SK-N-MC (cell line): ENCODE measurements around the gene RASEF.

Experiments used
- DNase-seq: peaks from one replicate; pipeline ENCODE4 v3.0.0-alpha.2; 2011; ENCODE audit warnings: low read depth, low spot score
- H3K27ac ChIP-seq: fragments of 200-600 bp; sonication (generic); 2 replicates; pipeline ENCODE4 v1.5.1; 2016; ENCODE audit warnings: mixed run types
- H3K36me3 ChIP-seq: fragments of 200-600 bp; sonication (generic); 2 replicates; pipeline ENCODE4 v1.6.1; 2017; ENCODE audit warnings: antibody characterized with exemption, low read length, mixed read lengths; ENCODE audit not compliant: insufficient read depth
- H3K4me3 ChIP-seq: fragments of 200-600 bp; sonication (generic); 2 replicates; pipeline ENCODE4 v1.5.1; 2016
- H3K9ac ChIP-seq: fragments of 200-600 bp; sonication (generic); 2 replicates; pipeline ENCODE4 v1.8.0; 2017; ENCODE audit warnings: mixed run types, mixed read lengths; ENCODE audit not compliant: insufficient read length
- H3K9me3 ChIP-seq: fragments of 200-600 bp; sonication (generic); 2 replicates; pipeline ENCODE4 v1.6.1; 2017; ENCODE audit warnings: low read depth, mild to moderate bottlenecking, antibody characterized with exemption, low read length, moderate library complexity, mixed read lengths
- EZH2 ChIP-seq: fragments of 200-600 bp; sonication (generic); IDR thresholded peaks from one replicate; pipeline ENCODE4 v1.6.1; 2017; ENCODE audit warnings: antibody characterized with exemption
- FOXP2 ChIP-seq: optimal IDR thresholded peaks from 2 replicates; pipeline ENCODE3; 2011; ENCODE audit warnings: mild to moderate bottlenecking, moderate library complexity; ENCODE audit not compliant: insufficient read depth; ENCODE audit errors: extremely low read length, control extremely low read depth
- POLR2AphosphoS5 ChIP-seq: IDR thresholded peaks from 2 replicates; pipeline ENCODE4 v1.6.1; 2012; ENCODE audit warnings: mild to moderate bottlenecking, low read depth, low read length, borderline replicate concordance

The RASEF gene

DNA sequence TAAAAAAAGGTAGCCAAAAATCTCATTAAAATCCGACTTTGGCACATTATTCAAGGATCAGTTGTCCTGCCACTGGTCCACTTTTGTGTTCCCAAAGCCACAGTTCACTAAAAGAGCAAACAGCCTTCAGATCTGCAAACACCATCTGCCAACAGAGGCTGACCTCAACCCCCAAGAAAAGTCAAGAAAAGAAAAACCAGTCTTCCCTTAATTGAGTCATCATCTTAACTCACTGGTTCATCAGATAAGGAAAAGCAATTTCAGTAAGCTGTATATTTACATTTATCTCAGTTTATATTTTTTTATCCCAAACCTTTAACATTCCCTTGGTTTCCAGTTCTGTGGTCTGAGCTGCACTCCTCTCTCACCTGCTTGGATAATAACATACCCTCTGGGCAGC is 21.2 kb downstream of the RASEF start:
- Histone ChIP-seq H3K9ac (no peak overlapping the region), H3K9me3 (no peaks in the 10 kb centered on the region), H3K27ac (no peak overlapping the region), H3K4me3 (no peak overlapping the region), H3K36me3 (no peaks in the 10 kb centered on the region)
- no peak for DNase-seq
- TF ChIP-seq POLR2AphosphoS5 (no peak), FOXP2 (no peak), EZH2 (no peak)

DNA sequence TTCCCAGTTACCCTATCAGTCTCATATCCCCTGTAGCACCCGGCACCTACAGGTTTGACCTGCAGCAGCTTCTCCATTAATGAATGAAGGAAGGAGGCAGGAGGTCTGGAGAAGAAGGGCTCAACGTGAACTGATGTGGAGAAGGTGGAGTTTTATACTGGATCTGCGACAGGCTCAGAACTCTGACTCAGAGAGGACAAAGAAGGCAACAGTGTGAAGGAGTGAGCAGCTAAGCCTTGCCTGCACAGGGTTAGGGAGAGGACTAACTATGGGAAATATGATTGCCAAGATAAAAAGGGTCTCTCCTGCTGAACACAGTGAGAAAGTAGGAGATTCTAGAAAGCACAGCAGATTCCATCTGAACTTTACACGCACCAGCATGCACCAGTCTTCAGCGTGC is 23.6 kb downstream of the RASEF start:
- H3K36me3 ChIP-seq = no peaks in the 10 kb centered on the region
- no peak overlapping the region for H3K27ac ChIP-seq
- DNase-seq = no peak
- no peak overlapping the region for H3K9ac ChIP-seq
- no peaks in the 10 kb centered on the region for H3K9me3 ChIP-seq
- no peak for TF ChIP-seq FOXP2
- no peak for TF ChIP-seq POLR2AphosphoS5
- TF ChIP-seq EZH2 = no peak
- H3K4me3 ChIP-seq = no peak overlapping the region

DNA sequence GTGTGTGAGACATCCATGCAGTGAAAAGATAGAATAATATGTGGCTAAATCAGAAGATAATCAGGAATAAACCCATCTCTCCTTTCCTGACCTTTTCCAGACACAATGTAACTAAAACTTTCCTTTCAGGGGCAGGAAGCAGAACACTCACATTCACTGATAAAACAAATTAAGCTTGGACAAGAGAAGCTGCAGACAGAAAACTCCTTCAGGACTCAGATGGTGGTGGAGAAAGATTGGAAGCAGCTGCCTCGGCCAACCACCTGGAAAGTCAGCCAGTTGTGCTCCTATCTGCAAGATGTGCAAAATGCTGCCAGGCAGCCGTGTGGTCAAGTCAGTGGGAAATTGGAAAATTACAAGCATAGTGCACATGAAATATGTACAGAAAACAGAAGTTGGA is 26.9 kb downstream of the RASEF start:
- TF ChIP-seq EZH2 (no peak), FOXP2 (no peak), POLR2AphosphoS5 (no peak)

DNA sequence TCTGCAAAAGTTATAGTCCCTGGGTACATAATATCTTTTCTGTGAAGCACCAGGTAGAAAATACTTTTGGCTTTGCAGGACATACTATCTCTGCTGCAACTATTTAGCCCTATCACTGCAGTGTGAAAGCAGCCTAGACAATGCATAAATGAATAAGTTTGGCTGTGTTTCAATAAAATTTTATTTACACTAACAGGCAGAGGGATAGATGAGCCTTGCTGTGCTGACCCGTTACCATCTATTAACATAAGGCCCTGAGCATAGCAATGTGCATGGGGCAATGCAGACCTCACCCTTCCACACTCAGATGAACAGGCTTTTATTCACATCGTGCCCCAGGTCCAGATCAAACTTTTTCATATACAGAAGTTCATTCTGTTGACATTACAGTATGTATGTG is 27.8 kb downstream of the RASEF start:
- Histone ChIP-seq H3K4me3 (no peak overlapping the region), H3K36me3 (no peaks in the 10 kb centered on the region), H3K27ac (no peak overlapping the region), H3K9me3 (no peaks in the 10 kb centered on the region), H3K9ac (no peak overlapping the region)
- no peak for DNase-seq
- TF ChIP-seq POLR2AphosphoS5 = no peak
- no peak for TF ChIP-seq FOXP2
- no peak for TF ChIP-seq EZH2

More for the DNA sequence above, 26.9 kb downstream of the RASEF start:
- no peak overlapping the region for H3K9ac ChIP-seq
- no peak overlapping the region for H3K4me3 ChIP-seq
- H3K9me3 ChIP-seq = no peaks in the 10 kb centered on the region
- no peak for DNase-seq
- H3K36me3 ChIP-seq = no peaks in the 10 kb centered on the region
- H3K27ac ChIP-seq = no peak overlapping the region

DNA sequence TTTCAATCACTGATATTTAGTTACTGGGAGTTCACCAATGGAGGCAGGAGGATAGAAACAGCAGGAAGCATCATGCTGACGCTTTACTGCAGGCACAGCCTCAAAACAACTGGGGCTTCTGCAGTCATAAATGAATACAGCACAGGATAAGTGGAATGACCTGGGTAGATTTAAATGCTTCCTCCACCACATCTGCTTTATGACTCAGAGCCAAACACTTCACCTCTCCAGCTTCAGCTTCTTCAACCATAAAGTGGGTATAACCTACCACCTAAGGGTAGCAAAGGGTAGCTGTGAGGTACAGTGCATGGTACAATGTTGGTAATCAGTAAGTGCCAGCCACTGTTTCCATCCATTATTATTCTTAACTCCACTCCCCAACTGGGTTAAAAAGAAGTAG is 28.4 kb downstream of the RASEF start:
- Histone ChIP-seq H3K27ac (no peak overlapping the region), H3K9me3 (no peaks in the 10 kb centered on the region), H3K4me3 (no peak overlapping the region), H3K36me3 (no peaks in the 10 kb centered on the region), H3K9ac (no peak overlapping the region)
- no peak for DNase-seq
- TF ChIP-seq FOXP2 = no peak
- TF ChIP-seq EZH2 = no peak
- no peak for TF ChIP-seq POLR2AphosphoS5

DNA sequence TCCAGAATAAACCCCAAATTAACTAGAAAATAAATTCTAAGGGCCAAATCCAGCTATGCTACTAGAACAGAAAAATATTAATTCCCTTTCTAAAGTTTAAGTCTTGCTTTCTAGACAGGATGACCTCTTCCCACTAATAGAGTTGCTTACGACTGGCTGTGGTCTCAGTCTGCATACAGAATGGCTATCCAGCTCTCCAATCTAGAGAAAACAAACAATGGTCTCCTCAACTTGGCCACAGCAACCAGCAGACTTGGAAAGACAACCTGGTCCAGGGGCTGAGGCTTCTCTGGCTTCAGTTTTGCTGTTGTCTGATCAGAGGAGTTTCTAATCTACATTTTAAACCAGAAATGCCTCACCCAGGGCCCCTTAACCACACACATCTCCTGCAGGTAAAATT is 28.9 kb downstream of the RASEF start:
- no peak overlapping the region for H3K27ac ChIP-seq
- H3K9me3 ChIP-seq = no peaks in the 10 kb centered on the region
- H3K36me3 ChIP-seq = no peaks in the 10 kb centered on the region
- TF ChIP-seq FOXP2 = no peak
- H3K9ac ChIP-seq = no peak overlapping the region
- no peak overlapping the region for H3K4me3 ChIP-seq
- DNase-seq = no peak

DNA sequence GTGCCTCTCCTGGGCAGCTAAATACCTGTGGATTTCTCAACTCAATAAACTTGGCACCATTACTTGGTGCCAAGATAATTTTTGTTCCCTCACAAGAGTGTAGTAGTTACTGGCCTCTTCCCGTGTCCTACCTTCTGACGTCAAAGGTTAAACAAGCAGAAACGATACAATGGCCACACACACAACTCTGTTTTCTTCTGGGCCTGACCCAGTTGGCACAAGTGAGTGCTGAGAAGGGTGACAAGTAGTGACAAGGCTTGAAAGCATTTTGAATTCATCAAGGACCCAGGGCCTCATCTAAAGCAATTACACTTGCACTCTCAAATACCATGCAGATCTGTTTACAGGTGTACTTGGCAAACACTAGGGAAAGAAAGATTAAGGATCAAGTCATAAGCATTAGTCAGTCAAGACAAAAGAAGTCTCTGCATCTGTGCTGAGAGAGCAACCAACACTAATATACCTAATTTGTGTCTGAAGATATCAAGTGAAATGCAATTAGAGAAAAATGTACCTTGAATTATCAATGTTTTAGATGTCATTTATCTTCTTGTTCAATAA is 30.8 kb downstream of the RASEF start:
- H3K9ac ChIP-seq = no peak overlapping the region
- no peak overlapping the region for H3K4me3 ChIP-seq
- no peak for DNase-seq
- no peaks in the 10 kb centered on the region for H3K36me3 ChIP-seq
- H3K27ac ChIP-seq = no peak overlapping the region
- no peaks in the 10 kb centered on the region for H3K9me3 ChIP-seq
- TF ChIP-seq FOXP2 (no peak), EZH2 (no peak), POLR2AphosphoS5 (no peak)

DNA sequence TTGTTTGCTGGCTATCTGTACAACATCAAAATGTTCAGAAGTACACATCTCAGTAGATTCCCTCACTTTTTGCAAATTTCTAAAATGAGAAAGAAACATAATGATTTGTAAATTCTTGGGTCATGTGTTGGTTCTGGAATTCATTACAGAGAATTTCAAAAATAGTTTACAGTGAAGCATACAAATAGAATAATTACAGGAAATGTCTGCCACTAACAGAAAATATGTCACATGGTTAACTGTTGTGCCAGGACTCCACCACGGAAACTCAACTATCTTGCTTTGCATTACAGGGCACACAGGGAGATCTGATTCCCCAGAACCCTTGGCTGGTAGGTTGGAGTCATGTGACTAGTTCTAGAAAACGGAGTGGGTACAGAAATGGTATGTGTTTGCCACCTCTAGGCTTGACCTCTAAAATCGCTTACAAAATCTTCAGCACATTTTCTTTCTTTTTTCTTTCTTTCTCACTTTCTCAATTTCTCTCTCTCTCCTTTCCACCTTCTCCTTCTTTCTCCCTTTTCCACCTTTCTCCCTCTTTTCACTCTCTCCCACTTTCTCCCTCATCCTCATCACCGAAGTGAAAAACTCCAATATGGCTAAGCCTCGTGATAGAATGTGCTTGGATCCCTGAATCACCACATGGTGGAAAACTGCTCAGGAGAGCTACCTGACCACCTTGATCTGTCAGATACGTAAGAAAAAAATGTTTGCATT is 32.4 kb downstream of the RASEF start:
- DNase-seq = no peak
- H3K4me3 ChIP-seq = no peak overlapping the region
- H3K9ac ChIP-seq = no peak overlapping the region
- no peak for TF ChIP-seq POLR2AphosphoS5
- no peak for TF ChIP-seq FOXP2
- no peak for TF ChIP-seq EZH2
- no peak overlapping the region for H3K27ac ChIP-seq
- no peaks in the 10 kb centered on the region for H3K36me3 ChIP-seq
- no peaks in the 10 kb centered on the region for H3K9me3 ChIP-seq
